Right lobe of liver (tissue), 6 donors: ENCODE measurements around the gene TMTC1. TPM values are rescaled to one million over a fixed set of nuclear protein-coding genes. Genes with fewer than 3 reads are reported as not detected.

Experiments used
- ATAC-seq, 4 donors: fragments of 200-7000 bp; cut with Tn5 transposase; one replicate each; pipeline ENCODE4 v1.9.1; 2020; ENCODE audit warnings: mild to moderate bottlenecking in 4 of 4, moderate library complexity in 4 of 4
- DNase-seq, 3 donors: peaks; one replicate each; pipeline ENCODE4 v3.0.0-alpha.2; 2020
- H3K27ac ChIP-seq, 3 donors: fragments of 200-600 bp; one replicate each; pipeline ENCODE4 v1.8.0; 2022
- H3K27me3 ChIP-seq, 2 donors: fragments of 200-600 bp; one replicate each; pipeline ENCODE4 v1.8.0; 2022
- H3K36me3 ChIP-seq, 4 donors: fragments of 200-600 bp; sonication (generic) in 1 of 4; one replicate each; pipeline versions ENCODE4 v1.5.1 to v1.8.0; 2017 to 2022; ENCODE audit warnings: control low read depth in 1 of 4
- H3K4me1 ChIP-seq, 4 donors: fragments of 200-600 bp; sonication (generic) in 1 of 4; one replicate each; pipeline versions ENCODE4 v1.5.1 to v1.8.0; 2017 to 2022; ENCODE audit warnings: control low read depth in 1 of 4
- H3K4me3 ChIP-seq, 3 donors: fragments of 200-600 bp; one replicate each; pipeline ENCODE4 v1.8.0; 2022
- H3K9me3 ChIP-seq, 4 donors: fragments of 200-600 bp; sonication (generic) in 1 of 4; one replicate each; pipeline versions ENCODE4 v1.5.1 to v1.8.0; 2017 to 2022; ENCODE audit warnings: control low read depth in 1 of 4
- CTCF ChIP-seq, 4 donors: fragments of 200-600 bp in 3 of 4; fragments of 450-650 bp in 1 of 4; IDR thresholded peaks; one replicate each; pipeline versions ENCODE4 v1.5.1 to v1.8.0; 2016 to 2022; ENCODE audit warnings: antibody characterized with exemption in 4 of 4, mild to moderate bottlenecking in 2 of 4
- POLR2A ChIP-seq: fragments of 450-650 bp; IDR thresholded peaks from one replicate; pipeline ENCODE4 v1.6.1; 2017; ENCODE audit warnings: antibody characterized with exemption, mild to moderate bottlenecking
- WGBS: methylation state at CpG from one replicate; pipeline ENCODE4 v1.1.6; 2018; ENCODE audit warnings: low coverage, low lambda C conversion rate; ENCODE audit not compliant: insufficient coverage; ENCODE audit errors: missing lambda C conversion rate; 5-methylcytosine and 5-hydroxymethylcytosine counted together
- intact Hi-C, 2 donors: fragments of 100-400 bp; cut with DNase I; formaldehyde crosslinking; loops; one replicate each; pipeline versions ENCODE4 v1.11.2 to v1.14.1; 2022
- total RNA-seq, 6 experiments: library from RNA; depleted of rRNA in 2 of 6; stranded (reverse); fragments of >200 nt in 2 of 6; fragmentation: NEBNext Ultra II Directional in 3 of 6; extraction: Animal tissue kit (Norgen Biotek cat#: 25700) in 3 of 6; gene quantifications; one replicate each; pipeline versions ENCODE4 v1.1.0 to v1.2.4, GENCODE V29; 2016 to 2023
- donor health status: DM: no; HTN: yes; CAD: no.
- donor health status: DM: no; HTN: no; CAD: no.
- donor health status: DM: no; HTN: no; CAD: no.
- donor health status: DM: no; HTN: yes; CAD: no.
- donor health status: DM: no; HTN: yes; CAD: no.

TMTC1 gene
- total RNA-seq, 6 experiments from 2014 or later, result 3.0 to 4.2 (median 3.5) TPM

- Histone ChIP-seq H3K4me1 (no peaks in the 10 kb centered on the region), H3K27me3 (no peaks in the 10 kb centered on the region), H3K36me3 (no peaks in the 10 kb centered on the region), H3K27ac (no peak overlapping the region), H3K4me3 (no peak overlapping the region), H3K9me3 (no peaks in the 10 kb centered on the region)
- ATAC-seq, result peak in 1 of 4 donors; percentile 23
- TF ChIP-seq CTCF (IDR thresholded peaks at IDR 0.05), result no peak
- TF ChIP-seq POLR2A, result no peak
- WGBS, result 33% methylated on average over 2 of the region's 2 CpGs
- no peak for DNase-seq
- intact Hi-C loops, result no loop called here
These were observed 267.3 kb downstream of the TMTC1 start for GRCh38 chr12:29516431-29516875.

- Histone ChIP-seq H3K4me1 (no peaks in the 10 kb centered on the region), H3K36me3 (no peaks in the 10 kb centered on the region), H3K9me3 (no peaks in the 10 kb centered on the region), H3K27ac (no peak overlapping the region), H3K4me3 (no peak overlapping the region), H3K27me3 (no peaks in the 10 kb centered on the region)
- WGBS, result 85% methylated on average over 6 of the region's 6 CpGs
- intact Hi-C loops, result no loop called here
- TF ChIP-seq CTCF (IDR thresholded peaks at IDR 0.05) (no peak), POLR2A (no peak)
- DNase-seq (no peak), ATAC-seq (no peak)
These were observed 273.1 kb downstream of the TMTC1 start for GRCh38 chr12:29510591-29511185.

- H3K36me3 ChIP-seq, result no peaks in the 10 kb centered on the region
- no peak for TF ChIP-seq POLR2A
- TF ChIP-seq CTCF (IDR thresholded peaks at IDR 0.05), result no peak
- no peaks in the 10 kb centered on the region for H3K4me1 ChIP-seq
- H3K9me3 ChIP-seq, result no peaks in the 10 kb centered on the region
- H3K4me3 ChIP-seq, result no peak overlapping the region
- intact Hi-C loops, result no loop called here
- H3K27ac ChIP-seq, result no peak overlapping the region
- no peak for DNase-seq
- no peak for ATAC-seq
- H3K27me3 ChIP-seq, result no peaks in the 10 kb centered on the region
- WGBS, result 100% methylated on average over 1 of the region's 1 CpG
These were observed 274.2 kb downstream of the TMTC1 start for GRCh38 chr12:29509503-29509902.

- DNase-seq (no peak), ATAC-seq (no peak)
- WGBS, result 100% methylated on average over 2 of the region's 2 CpGs
- Histone ChIP-seq H3K9me3 (no peaks in the 10 kb centered on the region), H3K4me3 (no peak overlapping the region), H3K4me1 (no peaks in the 10 kb centered on the region), H3K36me3 (no peaks in the 10 kb centered on the region), H3K27ac (no peak overlapping the region), H3K27me3 (no peaks in the 10 kb centered on the region)
- TF ChIP-seq POLR2A, result no peak
- TF ChIP-seq CTCF (IDR thresholded peaks at IDR 0.05), result no peak
- intact Hi-C loops, result no loop called here
These were observed 274.8 kb downstream of the TMTC1 start for GRCh38 chr12:29508949-29509348.

GRCh38 chr12:29505122-29505521 lies 278.6 kb downstream of the TMTC1 start:
- ATAC-seq (no peak), DNase-seq (no peak)
- Histone ChIP-seq H3K36me3 (no peaks in the 10 kb centered on the region), H3K27ac (no peak overlapping the region), H3K4me1 (no peaks in the 10 kb centered on the region), H3K27me3 (no peaks in the 10 kb centered on the region), H3K4me3 (no peak overlapping the region), H3K9me3 (no peaks in the 10 kb centered on the region)
- intact Hi-C loops, result no loop called here
- TF ChIP-seq CTCF (IDR thresholded peaks at IDR 0.05) (no peak), POLR2A (no peak)
- 83% methylated on average over 3 of the region's 3 CpGs for WGBS
